LNCaP clone FGC (cell line): ENCODE measurements around the gene EEF1AKMT1.

Experiments
- DNase-seq: peaks from one replicate; pipeline ENCODE4 v3.0.0-alpha.2; 2011; ENCODE audit warnings: low read depth
- H3K4me3 ChIP-seq: 2 replicates; pipeline ENCODE4 v1.5.1; 2011; ENCODE audit warnings: mild to moderate bottlenecking, low read depth, low read length, control low read depth
- TF ChIP-seq, protein P1 (sequence below): IDR thresholded peaks from 2 replicates; pipeline ENCODE4 v1.5.1; 2012; ENCODE audit warnings: mild to moderate bottlenecking; ENCODE audit not compliant: control insufficient read depth, insufficient read depth; ENCODE audit errors: extremely low read depth

EEF1AKMT1 gene

DNA sequence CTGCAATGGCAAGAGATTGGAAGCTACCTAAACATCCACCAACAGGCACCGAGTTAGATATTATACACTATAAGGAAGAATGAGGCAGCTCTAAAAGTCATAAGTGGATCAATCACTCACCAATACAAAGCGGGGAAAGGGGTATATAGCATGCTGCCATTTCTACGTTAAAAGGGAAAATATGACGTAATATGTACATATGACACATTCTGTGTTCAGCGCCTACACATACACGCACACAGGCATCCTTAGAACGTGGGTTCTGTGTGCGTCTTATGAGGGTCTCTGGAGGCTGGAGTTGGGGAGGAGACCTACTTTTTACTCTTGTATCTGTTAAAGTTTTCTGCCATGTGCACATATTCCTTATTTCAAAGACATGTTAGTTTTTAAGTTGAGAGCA lies 64.4 kb downstream of the EEF1AKMT1 start:
- DNase-seq: no peak
- TF ChIP-seq, protein P1, sequence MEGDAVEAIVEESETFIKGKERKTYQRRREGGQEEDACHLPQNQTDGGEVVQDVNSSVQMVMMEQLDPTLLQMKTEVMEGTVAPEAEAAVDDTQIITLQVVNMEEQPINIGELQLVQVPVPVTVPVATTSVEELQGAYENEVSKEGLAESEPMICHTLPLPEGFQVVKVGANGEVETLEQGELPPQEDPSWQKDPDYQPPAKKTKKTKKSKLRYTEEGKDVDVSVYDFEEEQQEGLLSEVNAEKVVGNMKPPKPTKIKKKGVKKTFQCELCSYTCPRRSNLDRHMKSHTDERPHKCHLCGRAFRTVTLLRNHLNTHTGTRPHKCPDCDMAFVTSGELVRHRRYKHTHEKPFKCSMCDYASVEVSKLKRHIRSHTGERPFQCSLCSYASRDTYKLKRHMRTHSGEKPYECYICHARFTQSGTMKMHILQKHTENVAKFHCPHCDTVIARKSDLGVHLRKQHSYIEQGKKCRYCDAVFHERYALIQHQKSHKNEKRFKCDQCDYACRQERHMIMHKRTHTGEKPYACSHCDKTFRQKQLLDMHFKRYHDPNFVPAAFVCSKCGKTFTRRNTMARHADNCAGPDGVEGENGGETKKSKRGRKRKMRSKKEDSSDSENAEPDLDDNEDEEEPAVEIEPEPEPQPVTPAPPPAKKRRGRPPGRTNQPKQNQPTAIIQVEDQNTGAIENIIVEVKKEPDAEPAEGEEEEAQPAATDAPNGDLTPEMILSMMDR: no peak
- H3K4me3 ChIP-seq: no peak overlapping the region

DNA sequence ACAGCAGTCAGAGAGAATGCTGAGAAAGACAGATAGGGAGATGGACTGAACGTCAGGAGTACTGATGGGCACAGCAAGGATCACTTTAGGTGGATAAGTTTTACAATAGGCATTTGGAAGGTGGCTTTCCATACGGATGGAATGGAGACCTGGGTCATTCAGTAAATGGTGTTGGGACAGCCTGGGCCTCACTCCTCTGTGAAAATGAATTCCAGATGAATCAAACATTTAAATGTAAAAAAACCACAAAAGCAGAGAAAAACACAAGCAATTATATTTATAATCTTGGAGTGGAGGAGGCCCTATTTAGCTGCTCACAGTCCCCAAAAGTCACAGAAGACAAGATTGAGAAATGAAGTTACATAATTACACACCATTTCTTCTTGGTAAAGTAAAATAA lies 65.5 kb downstream of the EEF1AKMT1 start:
- DNase-seq: no peak

DNA sequence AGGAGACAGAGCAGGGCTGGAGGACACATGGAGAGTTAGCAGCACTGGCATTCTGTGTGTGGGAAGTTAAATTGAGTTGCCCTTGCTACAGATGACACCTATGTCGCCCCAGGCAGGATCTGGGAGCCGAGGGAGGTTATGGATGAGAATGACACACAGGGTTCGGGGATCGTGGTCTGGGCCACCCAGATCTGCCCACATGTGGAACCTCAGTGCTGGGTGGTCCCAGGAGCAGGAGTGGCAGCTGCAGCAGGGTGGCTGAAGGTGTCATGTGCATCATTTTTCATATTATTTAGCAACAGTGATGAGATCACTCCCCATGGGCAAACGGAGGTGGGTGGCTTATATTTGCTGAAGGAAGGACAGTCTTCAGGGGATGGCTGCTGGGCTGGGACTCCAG lies 67.1 kb downstream of the EEF1AKMT1 start:
- no peak for DNase-seq
- TF ChIP-seq, protein P1: no peak
- no peak overlapping the region for H3K4me3 ChIP-seq

More for the DNA sequence above, 65.5 kb downstream of the EEF1AKMT1 start:
- H3K4me3 ChIP-seq: no peak overlapping the region
- TF ChIP-seq, protein P1: no peak

DNA sequence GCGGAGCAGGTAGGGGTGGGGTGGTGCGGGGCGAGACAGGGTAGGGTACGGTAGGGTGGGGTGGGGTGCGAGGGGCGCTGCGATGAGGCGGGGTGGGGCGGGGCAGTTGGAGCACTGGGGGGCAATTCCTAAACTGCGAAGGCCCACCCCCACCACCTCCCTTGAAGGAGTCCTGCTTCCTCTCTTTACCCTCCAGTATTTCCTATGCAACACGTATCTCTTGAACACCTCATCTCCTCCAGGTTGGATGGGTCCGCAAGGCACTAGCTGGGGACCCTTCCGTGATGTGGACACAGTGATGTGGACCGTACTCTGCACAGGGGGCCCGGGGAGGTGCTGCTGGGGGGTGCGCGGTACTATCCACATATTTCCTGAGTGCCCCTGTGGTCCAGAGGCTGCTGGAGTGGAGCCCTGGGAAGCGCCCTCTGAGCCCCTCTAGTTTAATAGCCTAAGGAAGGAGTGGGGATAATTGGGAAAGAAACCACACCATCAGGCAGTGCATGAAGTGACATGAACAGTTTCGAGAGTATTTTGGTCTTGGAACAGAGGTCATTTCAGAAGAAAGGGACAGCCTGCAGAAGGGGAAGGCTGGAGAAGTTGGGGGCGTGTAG lies 69.2 kb downstream of the EEF1AKMT1 start:
- no peak overlapping the region for H3K4me3 ChIP-seq
- TF ChIP-seq, protein P1: no peak
- no peak for DNase-seq

DNA sequence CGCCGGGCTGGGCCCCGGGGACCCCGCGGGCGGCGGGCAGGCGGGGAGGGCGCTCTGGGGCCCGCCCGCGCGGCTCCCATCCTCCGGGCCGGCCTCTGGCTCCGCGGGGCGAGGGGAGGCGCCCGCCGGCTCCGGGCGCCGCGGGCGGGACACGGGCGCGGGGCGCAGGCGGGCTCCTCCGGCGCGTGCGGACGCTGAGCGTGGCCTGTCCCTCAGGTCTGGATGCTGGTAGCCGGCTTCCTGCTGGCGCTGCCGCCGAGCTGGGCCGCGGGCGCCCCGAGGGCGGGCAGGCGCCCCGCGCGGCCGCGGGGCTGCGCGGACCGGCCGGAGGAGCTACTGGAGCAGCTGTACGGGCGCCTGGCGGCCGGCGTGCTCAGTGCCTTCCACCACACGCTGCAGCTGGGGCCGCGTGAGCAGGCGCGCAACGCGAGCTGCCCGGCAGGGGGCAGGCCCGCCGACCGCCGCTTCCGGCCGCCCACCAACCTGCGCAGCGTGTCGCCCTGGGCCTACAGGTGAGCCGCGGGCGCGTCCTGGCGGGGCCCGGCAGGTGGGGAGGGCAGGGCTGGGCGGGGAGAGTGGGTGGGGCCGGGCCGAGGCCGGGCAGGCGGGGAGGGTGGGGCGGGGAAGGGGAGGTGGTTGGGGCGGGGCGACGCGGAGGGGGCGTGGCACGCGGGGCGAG lies 69.8 kb downstream of the EEF1AKMT1 start:
- DNase-seq: peak; percentile 47
- TF ChIP-seq, protein P1: peak; percentile 77
- 0 out of 2 replicates have a peak overlapping the region, but pooled peaks have one; percentile 7 for H3K4me3 ChIP-seq

DNA sequence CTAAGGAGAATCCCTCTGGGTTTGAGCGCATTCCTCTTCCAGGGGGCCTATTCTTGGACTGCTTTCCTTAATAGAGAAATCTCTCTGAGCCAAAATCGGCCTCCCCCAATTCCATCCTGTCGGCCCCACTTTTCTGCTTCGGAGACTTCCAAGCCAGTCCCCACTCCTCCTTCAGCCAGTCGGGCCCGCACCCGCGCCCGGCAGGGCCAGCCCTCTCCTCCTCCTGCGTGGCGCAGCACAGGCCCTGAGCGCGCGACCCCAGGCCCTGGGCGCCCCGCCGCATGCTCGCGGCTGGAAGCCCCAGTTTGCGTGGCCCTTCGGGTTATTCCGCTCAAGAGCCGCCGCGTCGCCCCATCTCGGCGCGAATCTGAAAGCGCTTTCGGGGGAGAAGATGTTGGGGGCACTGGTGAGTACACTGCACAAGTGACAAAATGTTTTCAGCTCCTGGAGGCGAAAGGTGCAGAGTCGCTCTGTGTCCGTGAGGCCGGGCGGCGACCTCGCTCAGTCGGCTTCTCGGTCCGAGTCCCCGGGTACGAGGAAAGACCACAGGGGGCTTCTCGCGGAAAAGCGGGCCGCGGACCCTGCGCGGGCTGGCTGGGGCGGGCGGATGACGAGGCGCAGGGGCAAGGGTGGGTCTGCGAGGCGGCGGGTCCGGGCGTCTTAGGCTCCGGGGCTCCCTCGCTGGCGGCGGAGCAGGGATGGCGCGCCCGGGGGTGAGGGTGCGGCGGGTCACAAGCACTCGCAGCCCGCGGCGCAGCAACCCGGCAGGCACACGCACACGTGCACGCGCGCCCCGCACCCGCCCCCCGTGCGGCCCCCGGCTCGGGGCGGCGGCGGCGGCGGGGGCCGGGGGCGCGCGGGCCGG lies 70.6 kb downstream of the EEF1AKMT1 start, which contains the start of gene IL17D:
IL17D (plus strand) TSS at position 785 of the 865 bp plus-strand sequence. CDS start 303 bp downstream, outside the sequence.
- DNase-seq: no peak
- H3K4me3 ChIP-seq: 0 out of 2 replicates have a peak within 1 kb of the TSS, but pooled peaks have one; percentile 15
- TF ChIP-seq, protein P1: no peak
